ENCODE results near the gene PFN1. TPM values are rescaled to one million over a fixed set of nuclear protein-coding genes. Genes with fewer than 3 reads are reported as not detected.

The PFN1 gene
- total RNA-seq, 4 donors from 2014 or later = 479 to 709 (median 540) TPM

GRCh38 chr17:4973256-4974114 is 25.2 kb upstream of the PFN1 start:
- no peak for DNase-seq (ENCODE audit: low spot score in 2 of 2)
- no peak overlapping the region for H3K4me3 ChIP-seq (ENCODE audit: low read depth, poor library complexity, severe bottlenecking)
- 90 to 92% methylated on average over 10 of the region's 10 CpGs for whole genome bisulfite sequencing, 2 donors
- TF ChIP-seq POLR2A (IDR thresholded peaks at IDR 0.05) (no peak), CTCF (IDR thresholded peaks at IDR 0.05) (no peak)
- intact Hi-C loops (cut with DNase I; ENCODE audit: low total_unique reads) = no loop called here

- no peak for TF ChIP-seq CTCF (IDR thresholded peaks at IDR 0.05)
- no peak for TF ChIP-seq POLR2A (IDR thresholded peaks at IDR 0.05)
- H3K4me3 ChIP-seq (ENCODE audit: low read depth, poor library complexity, severe bottlenecking) = no peak overlapping the region
- DNase-seq (ENCODE audit: low spot score in 2 of 2) = no peak
- intact Hi-C loops (cut with DNase I; ENCODE audit: low total_unique reads) = no loop called here
- WGBS, 2 donors = 83 to 92% methylated on average over 12 of the region's 12 CpGs
Observed at GRCh38 chr17:4972752-4973151, 24.4 kb upstream of the PFN1 start.

- WGBS, 2 donors = 89 to 94% methylated on average over 12 of the region's 12 CpGs
- intact Hi-C loops (cut with DNase I; ENCODE audit: low total_unique reads) = no loop called here
- TF ChIP-seq CTCF (IDR thresholded peaks at IDR 0.05) (no peak), POLR2A (IDR thresholded peaks at IDR 0.05) (no peak)
- DNase-seq (ENCODE audit: low spot score in 2 of 2) = no peak
- no peak overlapping the region for H3K4me3 ChIP-seq (ENCODE audit: low read depth, poor library complexity, severe bottlenecking)
Observed at GRCh38 chr17:4972322-4972721, 24.0 kb upstream of the PFN1 start.

GRCh38 chr17:4971826-4972225 is 23.5 kb upstream of the PFN1 start:
- TF ChIP-seq POLR2A (IDR thresholded peaks at IDR 0.05) (no peak), CTCF (IDR thresholded peaks at IDR 0.05) (no peak)
- intact Hi-C loops (cut with DNase I; ENCODE audit: low total_unique reads) = no loop called here
- WGBS, 2 donors = 78 to 80% methylated on average over 6 of the region's 6 CpGs
- H3K4me3 ChIP-seq (ENCODE audit: low read depth, poor library complexity, severe bottlenecking) = no peak overlapping the region
- no peak for DNase-seq (ENCODE audit: low spot score in 2 of 2)

GRCh38 chr17:4970273-4970672 is 21.9 kb upstream of the PFN1 start:
- 89 to 92% methylated on average over 8 of the region's 8 CpGs for WGBS, 2 donors
- intact Hi-C loops (cut with DNase I; ENCODE audit: low total_unique reads) = no loop called here
- no peak for TF ChIP-seq POLR2A (IDR thresholded peaks at IDR 0.05)
- TF ChIP-seq CTCF (IDR thresholded peaks at IDR 0.05) = no peak
- H3K4me3 ChIP-seq (ENCODE audit: low read depth, poor library complexity, severe bottlenecking) = no peak overlapping the region
- DNase-seq (ENCODE audit: low spot score in 2 of 2) = no peak
